ENCODE results near the gene PLCL2. TPM values are rescaled to one million over a fixed set of nuclear protein-coding genes. Genes with fewer than 3 reads are reported as not detected.

PLCL2 gene
- total RNA-seq, 3 donors from 2014 or later: 15.0 to 35.0 (median 18.8) TPM

- intact Hi-C loops (cut with DNase I, micrococcal nuclease): no loop called here
- Histone ChIP-seq H3K36me3 (ENCODE audit: low read depth) (no peaks in the 10 kb centered on the region), H3K4me3 (no peak overlapping the region), H3K4me1 (ENCODE audit: low read depth) (no peaks in the 10 kb centered on the region), H3K9me3 (no peaks in the 10 kb centered on the region)
- no peak for TF ChIP-seq CTCF (IDR thresholded peaks at IDR 0.05)
- ATAC-seq: no peak
- DNase-seq: no peak
Observed at GRCh38 chr3:17050506-17050905, 165.8 kb downstream of the PLCL2 start.

DNA sequence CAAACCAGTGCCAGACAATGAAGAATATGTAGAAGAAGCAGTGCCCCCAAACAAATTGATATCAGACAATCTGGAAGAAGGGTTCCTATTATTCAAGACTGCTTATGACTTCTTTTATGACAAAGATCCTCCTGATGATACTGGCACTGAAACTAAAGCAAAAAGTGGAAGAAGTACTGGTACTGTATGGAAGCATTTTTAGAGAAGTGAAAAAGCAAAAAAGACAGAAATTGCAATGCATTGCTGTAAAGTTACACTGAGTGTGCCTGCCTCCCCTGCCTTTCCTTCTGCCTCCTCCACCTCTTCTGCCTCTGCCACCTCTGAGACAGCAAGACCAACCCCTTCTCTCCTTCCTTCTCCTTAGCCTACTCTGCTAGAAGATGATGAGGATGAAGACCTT, 167.6 kb downstream of the PLCL2 start:
- no peak for TF ChIP-seq CTCF (IDR thresholded peaks at IDR 0.05)
- Histone ChIP-seq H3K9me3 (no peaks in the 10 kb centered on the region), H3K4me3 (no peak overlapping the region), H3K4me1 (ENCODE audit: low read depth) (no peaks in the 10 kb centered on the region), H3K36me3 (ENCODE audit: low read depth) (no peaks in the 10 kb centered on the region)
- no peak for DNase-seq
- intact Hi-C loops (cut with DNase I, micrococcal nuclease): no loop called here
- no peak for ATAC-seq

DNA sequence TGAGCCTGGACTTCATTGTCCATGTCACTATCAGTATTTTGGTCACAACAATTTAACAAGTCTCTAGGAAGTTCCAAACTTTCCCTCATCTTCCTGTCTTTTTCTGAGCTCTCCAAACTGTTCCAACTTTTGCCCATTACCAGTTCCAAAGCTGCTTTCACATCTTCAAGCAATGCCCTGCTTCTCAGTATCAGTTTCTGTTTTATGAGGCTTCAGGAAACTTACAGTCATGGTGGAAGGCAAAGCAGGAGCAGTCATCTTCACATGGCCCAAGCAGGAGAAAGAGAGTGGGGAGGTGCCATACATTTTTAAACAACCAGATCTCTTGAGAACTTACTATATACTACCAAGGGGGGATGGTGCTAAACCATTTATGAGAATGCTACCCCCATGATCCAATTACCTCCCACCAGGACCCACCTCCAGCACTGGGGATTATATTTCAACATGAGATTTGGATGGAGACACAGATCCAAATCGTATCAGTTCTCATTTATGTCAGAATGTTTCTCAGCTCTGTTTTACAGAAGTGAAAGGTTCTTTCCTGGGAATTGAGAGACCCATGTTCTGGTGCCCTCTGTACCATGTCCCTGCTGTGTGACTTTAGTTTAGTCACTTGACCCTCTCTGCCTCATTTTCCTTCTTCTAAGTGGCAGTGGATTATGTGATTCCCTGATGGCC, 169.7 kb downstream of the PLCL2 start:
- intact Hi-C loops (cut with DNase I, micrococcal nuclease): no loop called here
- ATAC-seq (no peak), DNase-seq (no peak)
- Histone ChIP-seq H3K4me1 (ENCODE audit: low read depth) (no peaks in the 10 kb centered on the region), H3K4me3 (no peak overlapping the region), H3K36me3 (ENCODE audit: low read depth) (no peaks in the 10 kb centered on the region), H3K9me3 (no peaks in the 10 kb centered on the region)
- no peak for TF ChIP-seq CTCF (IDR thresholded peaks at IDR 0.05)

DNA sequence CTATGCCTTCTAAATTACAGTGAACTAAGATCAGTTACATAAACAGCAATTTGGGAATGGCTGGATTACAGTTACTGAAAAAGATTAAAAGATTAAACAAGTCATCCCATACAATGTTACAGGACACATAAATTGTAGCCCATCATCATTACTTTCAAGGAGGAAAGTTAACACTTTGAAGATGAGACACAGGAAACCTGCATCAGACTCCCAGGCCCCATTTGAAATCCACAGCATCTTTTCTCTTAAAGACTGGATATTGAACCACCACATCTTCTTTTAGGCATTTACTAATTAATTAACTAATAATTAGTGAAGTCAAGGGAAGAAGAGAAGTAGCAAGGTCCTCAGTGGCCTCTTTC, 170.2 kb downstream of the PLCL2 start:
- ATAC-seq (no peak), DNase-seq (no peak)
- H3K36me3 ChIP-seq (ENCODE audit: low read depth): no peaks in the 10 kb centered on the region
- no peak for TF ChIP-seq CTCF (IDR thresholded peaks at IDR 0.05)
- H3K4me1 ChIP-seq (ENCODE audit: low read depth): no peaks in the 10 kb centered on the region
- H3K4me3 ChIP-seq: no peak overlapping the region
- intact Hi-C loops (cut with DNase I, micrococcal nuclease): no loop called here
- H3K9me3 ChIP-seq: no peaks in the 10 kb centered on the region

DNA sequence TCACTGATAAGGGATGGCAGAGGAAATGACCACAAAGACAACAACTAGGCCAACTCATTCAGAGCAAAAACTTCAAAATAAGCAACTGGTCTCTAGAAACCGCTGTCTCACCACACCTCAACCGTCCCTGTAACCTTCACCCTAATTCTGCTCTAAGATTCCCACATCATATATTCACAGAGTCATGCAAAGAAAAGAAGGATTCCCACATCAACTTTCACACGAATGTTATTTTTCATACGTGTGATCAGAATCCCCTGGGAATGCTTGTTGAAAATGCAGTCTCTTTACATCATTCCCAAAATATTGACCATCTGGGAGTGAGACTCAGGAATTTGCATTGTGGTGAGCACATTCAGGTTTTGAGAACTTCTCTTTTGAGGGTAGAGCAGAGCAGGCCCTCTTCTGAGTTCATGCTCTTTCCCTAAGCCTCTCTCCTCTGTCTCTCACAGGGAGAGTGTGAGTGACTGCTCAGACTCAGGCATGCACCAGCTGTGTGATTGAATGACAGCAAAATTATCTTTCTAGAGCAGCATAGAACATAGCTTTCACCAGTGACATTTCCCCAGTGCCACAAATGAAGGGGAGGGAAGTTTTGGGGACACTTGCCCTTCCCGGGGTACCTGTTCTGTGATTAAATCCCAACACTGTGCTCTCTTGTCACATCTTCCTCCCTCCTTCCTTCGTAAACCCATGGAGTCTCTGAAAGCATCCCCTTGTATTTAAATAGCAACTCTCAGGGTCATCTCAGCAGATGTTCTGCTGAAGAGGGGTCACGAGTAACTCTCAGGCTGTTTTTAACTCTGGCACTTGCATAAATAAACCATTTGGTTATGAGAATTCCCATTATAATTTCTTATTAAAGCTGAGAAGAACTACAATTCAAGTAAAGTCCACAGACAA, 170.9 kb downstream of the PLCL2 start:
- ATAC-seq (no peak), DNase-seq (no peak)
- Histone ChIP-seq H3K36me3 (ENCODE audit: low read depth) (no peaks in the 10 kb centered on the region), H3K9me3 (no peaks in the 10 kb centered on the region), H3K4me1 (ENCODE audit: low read depth) (no peaks in the 10 kb centered on the region), H3K4me3 (no peak overlapping the region)
- TF ChIP-seq CTCF (IDR thresholded peaks at IDR 0.05): no peak
- intact Hi-C loops (cut with DNase I, micrococcal nuclease): no loop called here

All from mucosa of descending colon (tissue), 3 donors.